ENCODE measurements around the gene BCL2. TPM values are rescaled to one million over a fixed set of nuclear protein-coding genes. Genes with fewer than 3 reads are reported as not detected.

Gene BCL2
- total RNA-seq, 1 experiment from 2014 or later, result 2.5 TPM

- no peak for TF ChIP-seq EZH2 (IDR thresholded peaks at IDR 0.05)
- TF ChIP-seq SRF (IDR thresholded peaks at IDR 0.05; ENCODE audit: low read depth), result no peak
- no peak for TF ChIP-seq RAD21 (IDR thresholded peaks at IDR 0.05; ENCODE audit: low read depth)
- TF ChIP-seq REST (IDR thresholded peaks at IDR 0.05; ENCODE audit: low read depth), result no peak
- no peak for TF ChIP-seq EGR1 (IDR thresholded peaks at IDR 0.05; ENCODE audit: low read depth)
- TF ChIP-seq EZH2phosphoT487 (IDR thresholded peaks at IDR 0.05; ENCODE audit: borderline replicate concordance), result no peak
- TF ChIP-seq, protein P1, sequence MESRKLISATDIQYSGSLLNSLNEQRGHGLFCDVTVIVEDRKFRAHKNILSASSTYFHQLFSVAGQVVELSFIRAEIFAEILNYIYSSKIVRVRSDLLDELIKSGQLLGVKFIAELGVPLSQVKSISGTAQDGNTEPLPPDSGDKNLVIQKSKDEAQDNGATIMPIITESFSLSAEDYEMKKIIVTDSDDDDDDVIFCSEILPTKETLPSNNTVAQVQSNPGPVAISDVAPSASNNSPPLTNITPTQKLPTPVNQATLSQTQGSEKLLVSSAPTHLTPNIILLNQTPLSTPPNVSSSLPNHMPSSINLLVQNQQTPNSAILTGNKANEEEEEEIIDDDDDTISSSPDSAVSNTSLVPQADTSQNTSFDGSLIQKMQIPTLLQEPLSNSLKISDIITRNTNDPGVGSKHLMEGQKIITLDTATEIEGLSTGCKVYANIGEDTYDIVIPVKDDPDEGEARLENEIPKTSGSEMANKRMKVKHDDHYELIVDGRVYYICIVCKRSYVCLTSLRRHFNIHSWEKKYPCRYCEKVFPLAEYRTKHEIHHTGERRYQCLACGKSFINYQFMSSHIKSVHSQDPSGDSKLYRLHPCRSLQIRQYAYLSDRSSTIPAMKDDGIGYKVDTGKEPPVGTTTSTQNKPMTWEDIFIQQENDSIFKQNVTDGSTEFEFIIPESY (IDR thresholded peaks at IDR 0.05; ENCODE audit: extremely low read depth, insufficient replicate concordance, low read length), result no peak
- TF ChIP-seq FOSL1 (IDR thresholded peaks at IDR 0.05; ENCODE audit: low read depth), result no peak
- TF ChIP-seq YY1 (IDR thresholded peaks at IDR 0.05; ENCODE audit: extremely low read depth, insufficient replicate concordance, low read depth, low read length), result no peak
- no peak for TF ChIP-seq CEBPB (IDR thresholded peaks at IDR 0.05; ENCODE audit: low read depth)
- TF ChIP-seq ZFX (IDR thresholded peaks at IDR 0.05), result no peak
- TF ChIP-seq POLR2AphosphoS5 (IDR thresholded peaks at IDR 0.05; ENCODE audit: low read depth, low read length), result no peak
- POLR2A ChIA-PET, result no interaction called here
- Histone ChIP-seq H3K36me3 (ENCODE audit: control insufficient read depth in 1 of 2, insufficient read depth in 2 of 2, low read length in 2 of 2) (no peaks in the 10 kb centered on the region), H3K9me2 (ENCODE audit: insufficient read depth) (no peaks in the 10 kb centered on the region), H3K9me3 (ENCODE audit: control insufficient read depth in 1 of 2, insufficient read depth in 1 of 2, low read depth in 1 of 2, low read length in 2 of 2) (no peaks in the 10 kb centered on the region), H3K4me2 (ENCODE audit: low read length) (no peak overlapping the region), H2AFZ (ENCODE audit: low read depth, low read length, poor library complexity, severe bottlenecking) (no peak overlapping the region), H4K20me1 (ENCODE audit: insufficient read depth) (no peaks in the 10 kb centered on the region), H3K9ac (ENCODE audit: low read length) (no peak overlapping the region), H3K27me3 (ENCODE audit: insufficient read depth, low read length) (peaks cover 21% of the 10 kb centered on the region; the same call in 1 of the 2 replicates), H3K27ac (ENCODE audit: low read depth, low read length) (no peak overlapping the region), H3K4me3 (replicated peaks in 1 of 2; ENCODE audit: low read depth in 1 of 2, low read length in 2 of 2) (no peak overlapping the region), H3K79me2 (ENCODE audit: insufficient read depth, low read length) (no peaks in the 10 kb centered on the region), H3K4me1 (ENCODE audit: control insufficient read depth in 1 of 2, insufficient read depth in 2 of 2, low read length in 2 of 2) (no peaks in the 10 kb centered on the region)
- no TSS peak for BruUV-seq (replicated peaks)
- ATAC-seq (no peak), DNase-seq (ENCODE audit: low read depth, low spot score) (no peak)
- intact Hi-C loops (cut with micrococcal nuclease), result no loop called here
- RAD21 ChIA-PET (ENCODE audit: low non-redundant PET in 1 of 2, low total read pairs in 2 of 2, uncharacterized antibody in 2 of 2, unreplicated experiment in 2 of 2), result no interaction called here
- CTCF ChIA-PET, result no interaction called here
Observed at GRCh38 chr18:63183378-63183777, 136.2 kb downstream of the BCL2 start.
